ENCODE data around the gene PRSS16. TPM values are rescaled to one million over a fixed set of nuclear protein-coding genes. Genes with fewer than 3 reads are reported as not detected.

PRSS16 gene
- total and polyA plus RNA-seq, 9 of the 15 experiments (the other 6 are each of a cell fraction or from before 2014, with no cell fraction given) = 4.5 to 21.3 (median 12.1) TPM

DNA sequence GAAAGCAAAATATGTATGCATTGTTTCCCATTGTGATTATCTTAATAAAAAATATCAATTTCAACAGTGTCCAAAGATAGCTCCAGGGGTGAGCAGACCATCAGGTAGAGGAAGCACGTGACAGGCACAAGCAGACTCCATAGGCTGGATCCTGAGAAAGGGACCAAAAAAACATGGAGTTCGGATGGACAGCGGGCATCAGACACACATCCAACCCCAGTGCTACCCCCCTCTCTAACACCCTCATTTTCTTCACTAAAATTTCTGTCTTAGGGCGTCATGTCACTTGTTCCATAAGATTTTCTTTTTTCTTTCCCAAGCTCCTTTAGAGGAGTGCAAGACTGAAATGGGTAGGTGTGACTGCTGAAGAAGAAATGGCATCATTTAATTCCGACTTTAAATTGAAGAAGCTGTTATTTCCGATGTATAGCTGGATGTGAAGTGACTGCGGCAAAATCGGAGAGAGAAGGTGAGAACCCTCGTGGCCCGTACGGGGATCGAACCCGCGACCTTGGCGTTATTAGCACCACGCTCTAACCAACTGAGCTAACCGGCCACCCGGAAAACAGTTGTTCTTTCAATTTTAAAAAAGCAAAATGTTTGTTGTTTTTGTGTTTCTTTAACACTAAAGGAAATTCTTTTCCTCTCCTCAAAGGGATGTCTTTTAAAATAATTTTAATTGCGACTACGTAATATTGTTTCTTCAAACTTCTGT is 10.3 kb upstream of the PRSS16 start:
- Histone ChIP-seq H3K36me3 (ENCODE audit: control insufficient read depth, insufficient read depth, low read length) (no peaks in the 10 kb centered on the region), H3K27me3 (ENCODE audit: control insufficient read depth in 2 of 2, insufficient read depth in 2 of 2, low read length in 2 of 2) (no peaks in the 10 kb centered on the region), H3K9me1 (ENCODE audit: control insufficient read depth, insufficient read depth, low read length) (no peaks in the 10 kb centered on the region), H3K4me1 (replicated peaks in 1 of 2; ENCODE audit: control insufficient read depth in 2 of 2, insufficient read depth in 2 of 2, low read length in 2 of 2) (peaks cover 0 to 8% of the 10 kb centered on the region in 2 experiments; a peak in 1 of 5 replicates), H2AFZ (ENCODE audit: low read depth, low read length) (peak overlapping the region; percentile 54), H3K4me2 (ENCODE audit: insufficient read depth, low read length) (peak overlapping the region; percentile 70), H4K20me1 (replicated peaks; ENCODE audit: control insufficient read depth, insufficient read depth, low read length) (no peaks in the 10 kb centered on the region), H3K9me3 (replicated peaks; ENCODE audit: control insufficient read depth, insufficient read depth, low read depth, low read length) (peaks cover 3% of the 10 kb centered on the region), H3K27ac (ENCODE audit: extremely low read depth, low read depth, low read length) (peak overlapping the region; percentile 49; the same call in 2 of the 3 replicates), H3K9ac (ENCODE audit: insufficient read depth in 1 of 2, low read depth in 2 of 2, low read length in 2 of 2) (peak overlapping the region in 1 of 2 experiments; percentile 45; a peak in 3 of 4 replicates), H3K79me2 (ENCODE audit: control insufficient read depth, insufficient read depth, low read length) (no peaks in the 10 kb centered on the region), H3K4me3 (peak overlapping the region; percentile 20; the same call in 1 of the 2 replicates)
- FAIRE-seq (peak; percentile 77), ATAC-seq (peak; percentile 79), DNase-seq (ENCODE audit: extremely low read depth in 1 of 4, low spot score in 3 of 4) (peak; percentile 72 to 91 (median 74))
- no TSS peak for BruUV-seq (replicated peaks)
- in situ Hi-C loops (cut with MboI) = no loop called here
- intact Hi-C loops (cut with micrococcal nuclease) = loop anchor here (2.0 to 5.0 kb wide), 5 partner anchors 54 to 516 kb away; partner anchors contain the start of gene ZNF184
- WGBS (ENCODE audit: insufficient coverage, low coverage, missing lambda C conversion rate) = 6% methylated on average over 20 of the region's 20 CpGs
- CTCF ChIA-PET (ENCODE audit: low intra/inter-chr PET ratio) = interaction anchor here (0.6 kb wide), 1 partner anchor 244 kb away, joined by 3 read pairs; no protein-coding TSS in a partner anchor
- POLR2A ChIA-PET = interaction anchor here (0.6 to 3.4 kb wide), 14 partner anchors 12 to 536 kb away, joined by 3 to 21 read pairs (median 4); a partner anchor contains a TSS
- no peak for TF ChIP-seq SLC30A9 (CRISPR knock-in tag; IDR thresholded peaks at IDR 0.05)
- TF ChIP-seq HDGF (IDR thresholded peaks at IDR 0.05) = no peak
- TF ChIP-seq BCL6 (CRISPR knock-in tag; IDR thresholded peaks at IDR 0.05) = peak; percentile 69; the same call in 1 of the 2 replicates
- TF ChIP-seq HDAC2 (IDR thresholded peaks at IDR 0.05) = peak; percentile 66; the same call in 1 of the 2 replicates
- TF ChIP-seq ETV5 (CRISPR knock-in tag; IDR thresholded peaks at IDR 0.05; ENCODE audit: low read depth) = peak; percentile 83
- no peak for TF ChIP-seq PURB (CRISPR knock-in tag; IDR thresholded peaks at IDR 0.05; ENCODE audit: low read depth)
- peak; percentile 40; the same call in 1 of the 2 replicates for TF ChIP-seq ZNF197 (CRISPR knock-in tag; IDR thresholded peaks at IDR 0.05; ENCODE audit: low read depth)
- TF ChIP-seq, protein P1, sequence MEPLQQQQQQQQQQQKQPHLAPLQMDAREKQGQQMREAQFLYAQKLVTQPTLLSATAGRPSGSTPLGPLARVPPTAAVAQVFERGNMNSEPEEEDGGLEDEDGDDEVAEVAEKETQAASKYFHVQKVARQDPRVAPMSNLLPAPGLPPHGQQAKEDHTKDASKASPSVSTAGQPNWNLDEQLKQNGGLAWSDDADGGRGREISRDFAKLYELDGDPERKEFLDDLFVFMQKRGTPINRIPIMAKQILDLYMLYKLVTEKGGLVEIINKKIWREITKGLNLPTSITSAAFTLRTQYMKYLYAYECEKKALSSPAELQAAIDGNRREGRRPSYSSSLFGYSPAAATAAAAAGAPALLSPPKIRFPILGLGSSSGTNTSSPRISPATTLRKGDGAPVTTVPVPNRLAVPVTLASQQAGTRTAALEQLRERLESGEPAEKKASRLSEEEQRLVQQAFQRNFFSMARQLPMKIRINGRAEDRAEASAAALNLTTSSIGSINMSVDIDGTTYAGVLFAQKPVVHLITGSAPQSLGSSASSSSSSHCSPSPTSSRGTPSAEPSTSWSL (CRISPR knock-in tag; IDR thresholded peaks at IDR 0.05; ENCODE audit: borderline replicate concordance) = peak; percentile 73; the same call in 1 of the 2 replicates
- peak; percentile 83 for TF ChIP-seq NBN (IDR thresholded peaks at IDR 0.05; ENCODE audit: low read depth)
- TF ChIP-seq ZNF695 (CRISPR knock-in tag; IDR thresholded peaks at IDR 0.05) = no peak
- no peak for TF ChIP-seq TAF15 (IDR thresholded peaks at IDR 0.05; ENCODE audit: low read depth, low read length)
- no peak for TF ChIP-seq ZNF780A (CRISPR knock-in tag; IDR thresholded peaks at IDR 0.05)
- 0 out of 2 replicates have a peak, but pooled peaks have one; percentile 10 for TF ChIP-seq KLF13 (tag; IDR thresholded peaks at IDR 0.05; ENCODE audit: borderline replicate concordance, low read depth)
- TF ChIP-seq, protein P2, sequence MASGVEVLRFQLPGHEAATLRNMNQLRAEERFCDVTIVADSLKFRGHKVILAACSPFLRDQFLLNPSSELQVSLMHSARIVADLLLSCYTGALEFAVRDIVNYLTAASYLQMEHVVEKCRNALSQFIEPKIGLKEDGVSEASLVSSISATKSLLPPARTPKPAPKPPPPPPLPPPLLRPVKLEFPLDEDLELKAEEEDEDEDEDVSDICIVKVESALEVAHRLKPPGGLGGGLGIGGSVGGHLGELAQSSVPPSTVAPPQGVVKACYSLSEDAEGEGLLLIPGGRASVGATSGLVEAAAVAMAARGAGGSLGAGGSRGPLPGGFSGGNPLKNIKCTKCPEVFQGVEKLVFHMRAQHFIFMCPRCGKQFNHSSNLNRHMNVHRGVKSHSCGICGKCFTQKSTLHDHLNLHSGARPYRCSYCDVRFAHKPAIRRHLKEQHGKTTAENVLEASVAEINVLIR (CRISPR knock-in tag; IDR thresholded peaks at IDR 0.05) = 0 out of 2 replicates have a peak, but pooled peaks have one; percentile 36
- TF ChIP-seq ETV6 (IDR thresholded peaks at IDR 0.05; ENCODE audit: borderline replicate concordance in 1 of 2, low read depth in 2 of 2, low read length in 1 of 2) = no peak
- no peak for TF ChIP-seq ETV6 (CRISPR knock-in tag; IDR thresholded peaks at IDR 0.05; ENCODE audit: borderline replicate concordance)
- no peak for TF ChIP-seq ZFP1 (CRISPR knock-in tag; IDR thresholded peaks at IDR 0.05)
- TF ChIP-seq, protein P3, sequence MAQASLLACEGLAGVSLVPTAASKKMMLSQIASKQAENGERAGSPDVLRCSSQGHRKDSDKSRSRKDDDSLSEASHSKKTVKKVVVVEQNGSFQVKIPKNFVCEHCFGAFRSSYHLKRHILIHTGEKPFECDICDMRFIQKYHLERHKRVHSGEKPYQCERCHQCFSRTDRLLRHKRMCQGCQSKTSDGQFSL (CRISPR knock-in tag; IDR thresholded peaks at IDR 0.05) = no peak
- TF ChIP-seq, protein P3 (tag; IDR thresholded peaks at IDR 0.05) = peak in 1 of 2 experiments; percentile 71; a peak in 1 of 4 replicates

All from K562 (cell line).